ENCODE results near the gene NKX6-2. TPM values are rescaled to one million over a fixed set of nuclear protein-coding genes. Genes with fewer than 3 reads are reported as not detected.

The NKX6-2 gene
- total RNA-seq, 1 donor from 2014 or later = not detected

DNA sequence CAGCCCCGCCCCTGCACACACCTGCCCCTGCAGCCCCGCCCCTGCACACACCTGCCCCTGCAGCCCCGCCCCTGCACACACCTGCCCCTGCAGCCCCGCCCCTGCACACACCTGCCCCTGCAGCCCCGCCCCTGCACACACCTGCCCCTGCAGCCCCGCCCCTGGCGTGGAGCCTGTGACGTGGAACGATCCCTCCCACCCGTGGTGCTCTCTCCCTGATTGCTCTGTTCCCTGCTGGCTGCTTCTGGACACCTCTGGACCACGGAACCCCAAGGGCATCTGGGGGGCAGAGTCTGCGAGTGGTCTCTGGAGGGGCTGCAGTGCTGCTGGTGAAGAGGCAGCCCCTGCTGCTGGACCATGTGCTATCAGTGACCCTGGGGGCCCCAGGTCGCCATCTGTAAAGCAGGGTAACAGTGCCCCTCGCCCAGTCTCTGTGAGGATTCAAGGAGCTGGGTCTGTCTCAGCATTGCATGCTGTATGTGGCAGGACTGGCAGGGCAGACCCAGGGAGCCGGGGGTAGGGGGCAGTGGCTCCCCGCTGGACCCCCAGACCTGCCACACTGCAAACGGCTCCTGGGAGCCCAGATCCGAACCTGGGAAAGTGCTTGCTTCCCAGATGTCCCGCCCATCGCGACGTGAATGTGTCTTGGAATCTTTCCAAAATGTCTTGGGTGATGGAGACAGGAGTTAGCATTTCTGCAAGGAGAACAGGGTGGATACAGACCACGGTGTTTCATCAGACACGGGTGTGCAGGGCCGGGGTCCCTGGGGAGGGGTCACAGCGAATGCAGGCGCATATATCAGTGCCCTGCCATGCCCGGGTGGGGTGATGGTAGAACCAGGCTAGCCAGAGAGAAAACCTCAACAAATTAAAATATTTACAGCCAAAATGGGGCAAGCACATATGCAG lies 27.9 kb upstream of the NKX6-2 start:
- DNase-seq (no peak), ATAC-seq (no peak)
- intact Hi-C loops (cut with micrococcal nuclease) = no loop called here

DNA sequence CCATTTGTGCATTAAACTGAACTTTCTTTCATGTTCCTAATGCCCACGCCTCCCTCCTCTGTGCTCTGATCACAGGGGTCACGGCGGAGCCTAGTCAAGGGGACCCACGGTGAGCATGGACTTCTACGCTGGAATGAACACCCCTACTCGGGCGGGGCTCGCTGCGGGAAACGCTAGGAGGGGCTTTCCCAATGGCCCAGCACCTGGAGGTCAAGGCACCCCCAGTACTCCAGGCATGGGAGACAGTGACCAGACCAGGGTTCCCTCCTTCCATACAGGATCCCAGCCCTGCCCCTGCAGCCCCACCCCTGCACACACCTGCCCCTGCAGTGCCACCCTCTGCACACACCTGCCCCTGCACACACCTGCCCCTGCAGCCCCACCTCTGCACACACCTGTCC lies 27.1 kb upstream of the NKX6-2 start:
- ATAC-seq (no peak), DNase-seq (no peak)
- intact Hi-C loops (cut with micrococcal nuclease) = no loop called here

DNA sequence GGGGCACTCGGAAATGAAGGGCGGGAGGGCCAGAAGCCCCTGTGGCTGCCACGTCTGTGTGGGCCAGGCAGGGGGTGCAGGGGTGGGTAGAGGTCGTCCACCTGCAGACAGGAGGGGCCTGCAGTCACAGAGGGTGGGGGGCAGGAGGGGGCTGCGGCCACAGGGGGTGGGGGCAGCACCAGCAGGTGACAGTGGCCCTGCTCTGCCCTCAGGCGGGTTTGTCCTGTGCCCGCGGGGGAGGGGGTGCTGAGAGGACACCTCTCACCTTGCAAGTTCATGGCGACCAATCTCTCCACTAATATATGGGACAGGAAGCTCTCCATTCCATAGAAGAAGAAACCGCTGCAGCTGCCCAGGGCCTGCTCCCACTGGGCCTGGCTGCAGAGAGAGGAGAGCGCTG lies 26.6 kb upstream of the NKX6-2 start:
- intact Hi-C loops (cut with micrococcal nuclease) = no loop called here
- ATAC-seq = no peak
- no peak for DNase-seq

DNA sequence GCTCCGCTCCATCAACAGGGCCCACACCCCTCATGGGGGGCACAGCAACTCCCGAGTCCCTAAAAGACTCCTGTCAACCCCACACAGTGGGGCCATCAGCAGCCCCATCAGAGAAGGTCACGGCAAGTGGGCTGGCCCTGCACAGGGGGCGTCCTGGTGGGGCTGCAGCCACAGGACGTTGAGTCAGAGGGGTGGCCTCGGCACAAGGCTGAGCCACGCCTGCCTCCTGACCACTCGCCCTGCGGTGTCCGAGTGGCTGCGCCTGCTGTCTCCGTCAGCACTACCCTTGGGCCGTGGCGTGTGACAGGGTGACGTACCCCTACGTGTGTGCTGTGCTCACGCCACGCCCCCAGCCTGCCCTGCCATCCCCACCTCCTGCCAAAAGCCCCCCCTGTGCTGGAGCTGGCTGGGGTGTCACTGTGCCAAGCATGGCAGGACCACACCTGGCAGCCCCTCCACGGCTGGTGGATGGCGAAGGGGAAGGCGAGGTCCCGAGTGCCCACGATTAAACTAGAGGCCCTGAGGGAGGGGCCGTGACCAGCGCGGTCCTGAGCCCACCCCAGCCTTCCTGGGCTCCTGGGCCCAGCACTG lies 26.0 kb upstream of the NKX6-2 start:
- intact Hi-C loops (cut with micrococcal nuclease) = no loop called here
- ATAC-seq = no peak
- no peak for DNase-seq

DNA sequence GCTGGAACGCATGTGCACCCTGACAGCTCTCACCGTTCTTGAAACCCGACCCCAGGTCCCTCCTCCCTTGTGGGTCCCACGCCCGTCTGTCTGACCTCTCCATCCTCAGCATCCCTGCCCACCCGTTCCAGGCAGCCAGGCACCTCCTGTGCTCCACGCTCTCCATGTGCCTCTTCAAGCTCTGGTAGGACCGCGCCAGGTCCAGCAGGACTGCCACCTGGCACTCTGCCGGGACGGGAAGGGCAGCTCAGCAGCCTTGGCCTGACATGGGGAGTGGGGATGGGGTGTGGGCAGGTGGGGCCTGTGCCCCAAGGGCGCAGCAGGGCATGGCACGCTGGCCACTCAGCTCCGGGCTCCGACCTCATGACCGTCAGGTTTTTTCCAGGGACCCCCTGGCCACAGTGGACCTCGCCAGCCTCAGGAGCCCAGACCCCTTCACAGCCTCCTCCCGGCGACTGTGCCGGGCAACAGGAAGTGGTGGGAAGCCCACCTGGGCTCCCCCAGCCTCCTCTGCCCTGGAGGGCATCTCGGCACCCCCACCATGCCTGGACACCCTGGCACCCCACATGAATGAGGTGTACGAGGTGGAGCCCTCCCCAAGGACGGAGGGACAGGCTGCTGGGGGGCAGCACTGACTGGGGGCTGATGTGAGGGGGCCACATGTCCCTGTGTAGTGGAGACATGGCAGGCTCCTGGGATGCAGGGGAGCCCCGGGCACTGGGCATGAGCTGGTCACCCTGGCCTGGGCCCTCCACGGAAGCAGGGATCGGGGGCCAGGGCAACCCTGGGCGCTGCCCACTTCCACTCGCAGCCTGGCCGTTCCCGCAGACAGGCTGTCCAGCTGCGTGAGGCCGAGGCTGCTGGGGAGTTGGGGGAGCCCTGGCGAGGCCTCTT lies 25.1 kb upstream of the NKX6-2 start:
- ATAC-seq = no peak
- no peak for DNase-seq
- intact Hi-C loops (cut with micrococcal nuclease) = no loop called here

DNA sequence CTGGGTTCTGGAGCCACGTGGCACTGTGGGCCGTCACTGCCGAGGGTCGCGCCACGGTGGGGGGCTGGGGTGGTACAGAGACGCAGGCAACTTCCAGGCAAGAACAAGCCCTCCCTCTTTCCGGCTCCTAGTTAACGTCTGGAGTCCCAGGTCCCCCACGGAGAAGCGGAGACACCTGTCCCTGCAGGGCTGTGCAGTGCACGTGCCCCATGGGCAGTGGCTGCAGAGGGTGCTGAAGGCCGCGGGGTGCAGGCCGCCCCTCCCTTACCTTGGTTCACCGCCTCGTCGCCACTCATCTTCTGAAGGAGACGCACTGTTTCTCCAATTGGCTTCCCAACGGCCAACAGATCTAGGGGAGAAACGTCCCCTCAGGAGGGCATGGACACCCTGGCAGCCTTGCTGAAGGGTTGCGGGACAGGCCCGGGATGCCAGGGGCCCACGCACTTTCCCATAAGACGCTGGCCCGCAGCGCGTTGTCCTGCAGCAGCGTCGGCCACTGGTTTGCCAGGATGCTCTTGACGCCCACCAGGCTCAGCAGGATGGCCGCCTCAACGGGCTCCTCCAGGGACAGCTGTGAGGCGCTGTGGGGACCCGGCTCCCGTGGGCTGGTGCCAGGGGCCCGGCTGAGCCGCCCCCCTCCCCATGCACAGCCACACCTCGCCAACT lies 24.3 kb upstream of the NKX6-2 start:
- no peak for ATAC-seq
- DNase-seq = no peak
- intact Hi-C loops (cut with micrococcal nuclease) = no loop called here

DNA sequence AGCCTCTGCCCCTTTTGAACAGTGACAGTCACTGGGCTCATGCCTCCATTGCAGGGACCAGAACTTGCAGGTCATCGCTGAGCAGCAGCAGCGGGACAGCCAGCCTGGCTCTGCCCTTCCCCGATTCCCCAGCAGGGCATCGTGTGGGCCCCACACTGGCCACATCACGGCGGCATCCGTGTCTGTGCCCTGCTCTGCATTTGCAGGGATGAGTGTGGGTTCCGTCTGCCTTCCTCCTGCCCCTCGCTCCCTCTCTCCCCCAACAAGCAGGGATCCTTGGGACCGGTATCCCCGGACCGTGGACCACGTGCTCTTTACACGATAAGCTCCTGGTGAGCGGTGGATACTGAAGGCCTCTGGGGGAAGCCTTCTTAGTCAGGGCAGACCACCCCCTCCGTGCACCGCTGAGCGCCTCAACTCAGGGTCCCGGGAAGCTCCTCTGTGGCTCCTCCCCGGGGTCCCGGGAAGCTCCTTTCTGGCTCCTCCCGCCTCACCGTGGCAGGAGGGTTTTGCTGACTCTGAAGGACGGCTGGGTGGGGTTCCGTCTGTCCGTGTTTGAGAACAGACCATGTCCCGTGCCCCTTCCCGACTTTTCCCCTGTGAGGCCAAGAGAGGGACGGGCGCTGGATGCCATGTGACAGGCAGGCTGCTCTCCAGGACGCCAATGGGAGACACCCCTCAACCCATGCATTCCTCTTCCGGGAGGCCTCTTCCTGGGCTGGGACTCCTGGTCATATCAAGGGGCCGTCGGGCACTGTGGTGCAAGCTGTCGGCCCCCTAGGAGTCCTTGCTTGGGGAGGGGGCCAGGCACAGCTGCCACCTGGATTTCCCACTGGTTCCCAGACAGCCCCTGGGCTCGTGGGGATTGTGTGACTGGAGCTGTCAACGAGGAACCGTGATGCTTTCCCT lies 23.5 kb upstream of the NKX6-2 start:
- DNase-seq = no peak
- intact Hi-C loops (cut with micrococcal nuclease) = no loop called here
- ATAC-seq = no peak

DNA sequence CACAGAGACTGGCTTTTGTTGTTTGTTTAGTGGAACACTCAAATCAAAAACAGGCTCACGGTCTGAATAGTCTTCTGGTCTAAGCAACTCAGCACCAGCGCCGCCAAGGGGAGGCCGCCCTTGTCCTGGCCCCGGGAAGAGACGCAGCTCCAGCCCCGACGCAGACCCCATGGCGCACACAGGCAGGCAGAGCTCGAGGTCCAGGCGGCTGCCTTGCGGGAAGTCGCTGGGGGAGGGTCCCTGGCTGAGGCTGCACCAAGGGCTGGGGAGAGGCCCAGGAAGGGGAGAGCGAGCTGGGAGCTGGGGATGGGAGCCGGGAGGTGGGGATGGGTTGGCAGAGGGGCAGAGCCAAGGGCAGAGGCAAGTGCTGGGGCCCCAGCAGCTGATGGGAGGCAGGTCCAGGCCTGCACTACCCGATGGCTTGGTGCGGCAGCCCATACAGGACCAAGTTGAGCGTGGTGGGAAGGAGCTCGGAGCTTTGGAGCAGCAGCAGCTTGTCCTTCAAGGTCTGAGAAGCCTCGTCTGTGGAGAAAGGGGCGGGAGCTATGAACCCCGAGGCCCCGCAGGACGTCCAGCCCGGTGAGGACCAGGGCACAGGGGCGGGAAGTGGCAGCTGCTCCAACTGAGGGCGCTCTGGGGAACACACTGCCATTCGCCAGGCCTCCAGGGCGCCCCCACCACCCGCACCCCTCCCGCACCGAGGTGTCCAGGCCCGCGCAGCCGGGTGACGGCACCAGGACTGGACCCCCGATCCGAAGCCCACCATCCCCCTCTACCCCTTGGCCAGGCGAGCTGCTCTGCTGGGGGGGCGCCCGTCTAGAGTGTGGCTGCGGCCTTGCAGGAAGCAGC lies 22.7 kb upstream of the NKX6-2 start:
- intact Hi-C loops (cut with micrococcal nuclease) = no loop called here
- DNase-seq = no peak

DNA sequence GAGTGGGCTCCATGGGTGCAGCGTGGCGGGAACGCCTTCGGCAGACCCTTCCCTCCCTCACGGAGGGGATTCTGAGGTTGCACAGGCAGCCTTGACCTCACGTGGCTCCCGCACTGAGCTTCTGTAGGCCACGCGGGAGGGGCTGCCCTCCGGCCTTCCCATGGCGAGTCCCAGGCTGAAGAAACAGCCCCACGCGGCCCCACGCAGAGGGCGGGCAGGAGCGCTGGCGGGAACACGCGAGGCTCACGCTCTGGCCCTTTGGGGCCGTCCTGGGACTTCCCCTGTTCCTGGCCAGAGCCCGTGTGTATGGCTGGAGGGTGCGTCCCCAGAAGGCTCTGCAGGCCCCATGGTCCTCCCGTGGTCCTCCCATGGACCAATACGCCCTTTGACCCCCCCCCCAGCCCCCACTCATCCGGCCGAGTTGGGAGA lies 21.7 kb upstream of the NKX6-2 start:
- no peak for ATAC-seq
- intact Hi-C loops (cut with micrococcal nuclease) = no loop called here
- no peak for DNase-seq

More for the DNA sequence above, 22.7 kb upstream of the NKX6-2 start:
- no peak for ATAC-seq

DNA sequence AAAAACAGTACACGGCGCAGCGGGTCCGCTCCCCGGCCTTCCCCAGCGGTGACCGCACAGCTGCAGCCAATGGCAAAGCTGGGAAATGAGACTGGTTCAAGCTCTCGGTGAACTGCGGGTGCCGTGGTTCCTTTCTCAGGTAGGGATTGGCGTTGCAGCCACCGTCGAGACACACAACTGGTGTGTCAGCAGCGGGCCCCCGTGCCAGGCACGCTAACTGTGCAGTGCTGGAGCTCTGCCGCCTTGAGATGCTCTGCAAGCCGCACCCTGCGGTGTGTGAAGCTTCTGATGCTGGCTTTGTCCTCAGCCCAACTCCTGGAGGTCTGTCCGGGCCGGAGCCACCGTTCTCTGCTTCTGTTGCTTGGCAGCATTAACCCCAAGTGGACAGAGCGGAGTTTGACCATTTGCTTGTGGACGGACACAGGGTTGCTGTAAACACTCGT lies 20.6 kb upstream of the NKX6-2 start:
- no peak for DNase-seq
- intact Hi-C loops (cut with micrococcal nuclease) = no loop called here
- no peak for ATAC-seq

DNA sequence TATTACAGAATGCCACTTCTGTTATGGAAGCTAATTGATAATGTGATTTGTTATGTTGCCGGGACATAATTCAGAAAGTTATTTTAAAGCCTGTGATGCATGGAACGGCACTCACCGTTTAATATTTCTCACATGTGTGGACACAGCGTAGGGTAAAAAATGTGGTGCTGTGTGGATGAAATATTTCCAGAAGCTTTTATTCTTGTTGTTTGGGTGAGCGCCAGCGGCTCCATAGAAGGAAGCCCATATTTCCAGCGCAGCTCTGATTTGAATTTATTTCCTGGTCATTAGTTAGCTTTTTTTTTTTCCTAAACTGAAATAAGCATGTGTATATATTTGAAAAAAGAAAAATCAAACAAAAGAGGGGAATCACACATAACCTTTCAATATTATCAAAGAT lies 20.2 kb upstream of the NKX6-2 start:
- intact Hi-C loops (cut with micrococcal nuclease) = no loop called here
- no peak for ATAC-seq

DNA sequence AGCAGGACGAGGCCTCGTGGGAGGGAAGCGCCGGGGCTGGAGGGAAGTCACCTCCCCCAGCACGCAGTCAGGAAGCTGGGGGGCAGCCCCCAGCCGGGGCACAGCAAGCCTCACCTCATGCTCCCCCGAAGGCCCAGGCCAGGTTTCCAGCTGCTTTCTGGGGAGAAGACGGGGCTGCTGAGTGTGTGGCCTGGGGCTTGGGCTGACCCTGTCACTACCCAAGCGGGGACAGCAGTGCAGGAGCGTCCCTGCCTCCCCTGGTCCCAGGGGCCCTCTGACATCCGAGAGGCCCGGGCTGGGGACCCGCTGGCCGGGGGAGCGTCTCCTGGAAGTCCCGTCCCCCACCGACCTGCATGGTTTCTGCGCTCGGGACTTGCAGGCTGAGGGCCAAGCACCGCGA lies 19.7 kb upstream of the NKX6-2 start:
- DNase-seq (peak; percentile 7), ATAC-seq (no peak)
- intact Hi-C loops (cut with micrococcal nuclease) = no loop called here

More for the DNA sequence above, 20.2 kb upstream of the NKX6-2 start:
- no peak for DNase-seq

DNA sequence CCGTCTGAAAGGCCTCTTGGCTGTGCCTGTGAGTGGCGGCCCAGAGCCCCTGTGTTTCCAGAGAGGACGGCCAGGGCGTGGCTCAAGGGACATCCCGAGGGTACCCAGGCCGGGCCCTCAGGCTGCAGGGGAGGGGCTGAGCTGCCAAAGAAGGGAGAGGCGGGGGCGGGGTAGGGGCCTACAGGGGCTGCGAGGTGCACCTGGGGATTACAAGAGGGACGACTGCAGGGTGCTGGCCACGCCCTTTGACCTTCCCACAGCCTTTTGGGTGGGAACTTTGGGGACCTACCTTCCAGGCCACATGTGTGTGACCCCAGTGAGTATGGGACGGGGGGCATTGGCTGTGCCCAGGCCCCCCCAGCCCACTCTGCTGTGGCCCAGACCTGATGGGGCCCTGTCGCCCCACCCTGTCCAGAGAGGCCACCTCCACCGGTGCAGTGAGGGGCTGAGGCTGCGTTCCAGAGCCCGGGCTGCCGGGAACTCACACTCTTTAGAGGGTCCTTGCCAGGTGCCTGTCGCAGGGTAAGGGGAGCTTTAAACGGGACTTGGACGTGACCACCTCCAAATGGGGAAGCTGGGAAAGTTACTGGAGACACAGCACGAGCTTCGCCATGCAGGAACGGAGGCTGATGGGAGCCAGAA lies 19.0 kb upstream of the NKX6-2 start:
- intact Hi-C loops (cut with micrococcal nuclease) = no loop called here
- ATAC-seq (no peak), DNase-seq (peak; percentile 5)

DNA sequence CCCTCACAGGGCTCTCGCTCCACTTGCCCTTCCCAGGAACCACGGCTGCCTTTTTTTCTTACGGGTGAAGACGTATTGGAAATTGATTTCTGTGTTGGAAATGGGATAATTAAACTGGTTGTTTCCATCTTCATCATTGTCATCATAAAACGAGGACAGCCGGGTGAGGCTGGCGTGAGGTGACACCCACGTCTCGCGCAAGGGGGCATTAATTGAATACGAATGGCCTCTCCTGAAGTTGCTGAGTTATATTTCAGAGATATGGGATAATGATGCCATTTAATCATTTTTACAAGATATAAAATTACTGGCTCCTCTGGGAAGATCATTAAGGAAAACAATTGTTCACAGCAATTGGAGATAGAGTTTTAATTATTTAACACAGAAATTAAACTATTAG lies 18.3 kb upstream of the NKX6-2 start:
- DNase-seq (no peak), ATAC-seq (no peak)
- intact Hi-C loops (cut with micrococcal nuclease) = no loop called here

DNA sequence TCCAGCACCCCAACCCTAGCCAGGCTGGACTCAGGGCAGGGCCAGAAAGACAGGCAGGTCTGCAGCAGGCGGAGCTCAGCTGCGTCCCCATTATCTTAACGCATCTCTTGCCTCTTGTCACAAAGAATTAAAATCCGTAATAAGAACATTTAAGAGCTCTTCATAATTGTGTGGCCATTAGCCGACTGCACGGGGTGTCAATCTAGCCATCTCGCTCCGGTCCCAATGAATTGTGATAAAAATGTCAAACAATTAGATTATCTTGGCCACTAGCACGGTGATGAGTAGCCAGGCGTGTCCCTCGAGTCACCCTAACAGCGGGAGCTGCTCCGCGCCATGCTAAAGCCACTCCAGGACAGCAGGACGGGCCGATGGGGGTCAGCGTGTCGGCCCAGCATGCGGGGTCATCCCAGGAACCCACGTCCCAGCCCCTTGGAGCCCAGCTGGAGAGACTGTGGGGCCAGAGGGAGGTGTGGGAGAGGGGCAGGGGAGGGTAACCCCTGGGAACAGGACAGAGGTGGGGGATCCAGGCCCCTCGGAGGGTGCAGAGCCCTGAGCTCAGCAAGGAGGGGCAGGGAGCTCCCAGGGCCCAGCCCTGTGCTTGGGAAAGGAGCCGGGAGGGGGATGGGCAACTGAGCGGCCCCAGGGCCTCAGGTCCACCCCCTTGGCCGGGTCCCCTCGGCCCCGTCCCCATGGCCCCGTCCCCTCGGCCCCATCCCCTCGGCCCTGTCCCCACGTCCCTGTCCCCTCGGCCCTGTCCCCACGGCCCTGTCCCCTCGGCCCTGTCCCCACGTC lies 17.7 kb upstream of the NKX6-2 start:
- DNase-seq = no peak
- ATAC-seq = no peak
- intact Hi-C loops (cut with micrococcal nuclease) = no loop called here

DNA sequence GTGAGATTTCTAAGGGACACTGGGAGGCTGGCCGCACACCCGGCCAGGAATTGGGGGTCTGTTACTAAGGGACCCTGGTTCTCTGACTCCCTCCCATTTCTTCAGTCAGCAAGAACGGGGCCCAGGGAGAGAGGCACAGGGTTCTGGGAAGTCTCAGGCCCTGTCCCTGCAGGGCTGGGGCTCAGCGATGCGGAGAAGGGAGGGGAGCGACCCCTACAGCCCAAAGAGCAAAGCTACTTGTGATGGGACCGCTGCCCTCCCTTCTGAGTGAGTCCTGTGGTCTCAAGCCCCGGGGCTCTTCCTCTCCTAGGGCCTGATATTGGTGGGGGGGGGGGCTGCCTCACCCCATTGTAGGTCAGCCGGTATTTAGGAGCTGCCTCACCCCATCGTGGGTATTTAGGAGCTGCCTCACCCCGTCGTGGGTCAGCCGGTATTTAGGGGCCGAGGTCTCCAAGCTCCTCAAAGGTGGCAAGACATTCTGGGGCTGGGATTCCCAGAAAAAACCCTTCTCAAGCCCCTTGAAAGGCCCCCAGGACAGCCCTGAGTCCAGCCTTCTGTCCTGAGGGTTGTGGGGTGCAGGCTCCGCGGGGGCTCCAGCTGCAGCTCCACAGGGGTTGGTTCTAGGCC lies 16.9 kb upstream of the NKX6-2 start:
- no peak for ATAC-seq
- no peak for DNase-seq
- intact Hi-C loops (cut with micrococcal nuclease) = no loop called here

Measured in left ventricle myocardium superior (tissue), 1 donor.